Right lobe of liver (tissue), 6 donors: ENCODE data around the gene DLGAP5. TPM values are rescaled to one million over a fixed set of nuclear protein-coding genes. Genes with fewer than 3 reads are reported as not detected.

ENCODE experiments used
- ATAC-seq, 4 donors: fragments of 200-7000 bp; cut with Tn5 transposase; one replicate each; pipeline ENCODE4 v1.9.1; 2020; ENCODE audit warnings: mild to moderate bottlenecking in 4 of 4, moderate library complexity in 4 of 4
- DNase-seq, 3 donors: peaks; one replicate each; pipeline ENCODE4 v3.0.0-alpha.2; 2020
- H3K27ac ChIP-seq, 3 donors: fragments of 200-600 bp; one replicate each; pipeline ENCODE4 v1.8.0; 2022
- H3K27me3 ChIP-seq, 2 donors: fragments of 200-600 bp; one replicate each; pipeline ENCODE4 v1.8.0; 2022
- H3K36me3 ChIP-seq, 4 donors: fragments of 200-600 bp; sonication (generic) in 1 of 4; one replicate each; pipeline versions ENCODE4 v1.5.1 to v1.8.0; 2017 to 2022; ENCODE audit warnings: control low read depth in 1 of 4
- H3K4me1 ChIP-seq, 4 donors: fragments of 200-600 bp; sonication (generic) in 1 of 4; one replicate each; pipeline versions ENCODE4 v1.5.1 to v1.8.0; 2017 to 2022; ENCODE audit warnings: control low read depth in 1 of 4
- H3K4me3 ChIP-seq, 3 donors: fragments of 200-600 bp; one replicate each; pipeline ENCODE4 v1.8.0; 2022
- H3K9me3 ChIP-seq, 4 donors: fragments of 200-600 bp; sonication (generic) in 1 of 4; one replicate each; pipeline versions ENCODE4 v1.5.1 to v1.8.0; 2017 to 2022; ENCODE audit warnings: control low read depth in 1 of 4
- POLR2A ChIP-seq: fragments of 450-650 bp; IDR thresholded peaks from one replicate; pipeline ENCODE4 v1.6.1; 2017; ENCODE audit warnings: antibody characterized with exemption, mild to moderate bottlenecking
- WGBS: methylation state at CpG from one replicate; pipeline ENCODE4 v1.1.6; 2018; ENCODE audit warnings: low coverage, low lambda C conversion rate; ENCODE audit not compliant: insufficient coverage; ENCODE audit errors: missing lambda C conversion rate; 5-methylcytosine and 5-hydroxymethylcytosine counted together
- intact Hi-C, 2 donors: fragments of 100-400 bp; cut with DNase I; formaldehyde crosslinking; loops; one replicate each; pipeline versions ENCODE4 v1.11.2 to v1.14.1; 2022
- total RNA-seq, 6 experiments: library from RNA; depleted of rRNA in 2 of 6; stranded (reverse); fragments of >200 nt in 2 of 6; fragmentation: NEBNext Ultra II Directional in 3 of 6; extraction: Animal tissue kit (Norgen Biotek cat#: 25700) in 3 of 6; gene quantifications; one replicate each; pipeline versions ENCODE4 v1.1.0 to v1.2.4, GENCODE V29; 2016 to 2023
- TF ChIP-seq, protein P1 (sequence below), 4 donors: fragments of 200-600 bp in 3 of 4; fragments of 450-650 bp in 1 of 4; IDR thresholded peaks; one replicate each; pipeline versions ENCODE4 v1.5.1 to v1.8.0; 2016 to 2022; ENCODE audit warnings: antibody characterized with exemption in 4 of 4, mild to moderate bottlenecking in 2 of 4
- donor health status: DM: no; HTN: yes; CAD: no.
- donor health status: DM: no; HTN: no; CAD: no.
- donor health status: DM: no; HTN: no; CAD: no.
- donor health status: DM: no; HTN: yes; CAD: no.
- donor health status: DM: no; HTN: yes; CAD: no.

Gene DLGAP5
- total RNA-seq, 6 experiments from 2014 or later = 0.27 to 1.3 (median 0.86) TPM; not detected in 1

DNA sequence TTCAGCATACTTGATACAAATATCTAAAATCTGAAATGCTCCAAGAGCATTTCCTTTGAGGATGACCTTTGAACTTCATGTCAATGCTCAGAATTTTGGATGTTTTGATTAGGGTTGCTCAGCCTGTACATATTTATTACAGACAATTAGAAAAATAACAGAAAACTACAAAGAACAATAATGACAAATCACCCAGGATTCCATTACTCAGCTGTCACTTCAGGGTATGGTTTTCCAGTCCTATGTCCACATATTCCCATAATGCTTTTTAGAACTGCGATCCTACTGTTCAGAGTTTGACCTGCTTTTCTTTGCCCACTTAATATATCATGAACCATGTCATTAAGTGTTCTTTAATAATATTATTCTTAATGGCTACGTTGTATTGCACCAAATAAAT lies 11.4 kb downstream of the DLGAP5 start:
- WGBS = 92% methylated on average over 2 of the region's 2 CpGs
- ATAC-seq = no peak

DNA sequence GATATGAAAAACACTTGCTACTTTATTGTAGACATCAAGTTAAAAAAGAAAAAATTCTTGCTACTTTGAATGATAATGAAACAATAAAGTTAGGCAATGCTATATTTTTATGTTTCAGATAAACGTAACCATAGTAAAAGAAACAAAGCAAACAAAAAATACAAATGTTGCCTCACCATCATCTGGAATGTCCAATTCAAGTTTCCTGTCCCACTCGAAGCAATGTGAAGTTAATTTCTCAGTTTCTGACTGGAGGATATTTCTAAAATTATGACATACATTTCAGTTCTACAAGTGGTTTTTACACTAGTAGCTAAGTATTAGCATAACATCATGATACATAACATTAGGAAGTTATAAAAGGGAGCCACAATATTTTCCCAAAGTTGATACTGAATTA lies 20.9 kb downstream of the DLGAP5 start:
- H3K27ac ChIP-seq = no peak overlapping the region
- ATAC-seq = no peak

More for the DNA sequence above, 11.4 kb downstream of the DLGAP5 start:
- Histone ChIP-seq H3K4me3 (no peak overlapping the region), H3K27me3 (no peaks in the 10 kb centered on the region), H3K27ac (no peak overlapping the region), H3K4me1 (no peaks in the 10 kb centered on the region), H3K36me3 (no peaks in the 10 kb centered on the region), H3K9me3 (no peaks in the 10 kb centered on the region)
- no peak for DNase-seq
- intact Hi-C loops = no loop called here
- no peak for TF ChIP-seq POLR2A
- TF ChIP-seq, protein P1, sequence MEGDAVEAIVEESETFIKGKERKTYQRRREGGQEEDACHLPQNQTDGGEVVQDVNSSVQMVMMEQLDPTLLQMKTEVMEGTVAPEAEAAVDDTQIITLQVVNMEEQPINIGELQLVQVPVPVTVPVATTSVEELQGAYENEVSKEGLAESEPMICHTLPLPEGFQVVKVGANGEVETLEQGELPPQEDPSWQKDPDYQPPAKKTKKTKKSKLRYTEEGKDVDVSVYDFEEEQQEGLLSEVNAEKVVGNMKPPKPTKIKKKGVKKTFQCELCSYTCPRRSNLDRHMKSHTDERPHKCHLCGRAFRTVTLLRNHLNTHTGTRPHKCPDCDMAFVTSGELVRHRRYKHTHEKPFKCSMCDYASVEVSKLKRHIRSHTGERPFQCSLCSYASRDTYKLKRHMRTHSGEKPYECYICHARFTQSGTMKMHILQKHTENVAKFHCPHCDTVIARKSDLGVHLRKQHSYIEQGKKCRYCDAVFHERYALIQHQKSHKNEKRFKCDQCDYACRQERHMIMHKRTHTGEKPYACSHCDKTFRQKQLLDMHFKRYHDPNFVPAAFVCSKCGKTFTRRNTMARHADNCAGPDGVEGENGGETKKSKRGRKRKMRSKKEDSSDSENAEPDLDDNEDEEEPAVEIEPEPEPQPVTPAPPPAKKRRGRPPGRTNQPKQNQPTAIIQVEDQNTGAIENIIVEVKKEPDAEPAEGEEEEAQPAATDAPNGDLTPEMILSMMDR (IDR thresholded peaks at IDR 0.05) = no peak

DNA sequence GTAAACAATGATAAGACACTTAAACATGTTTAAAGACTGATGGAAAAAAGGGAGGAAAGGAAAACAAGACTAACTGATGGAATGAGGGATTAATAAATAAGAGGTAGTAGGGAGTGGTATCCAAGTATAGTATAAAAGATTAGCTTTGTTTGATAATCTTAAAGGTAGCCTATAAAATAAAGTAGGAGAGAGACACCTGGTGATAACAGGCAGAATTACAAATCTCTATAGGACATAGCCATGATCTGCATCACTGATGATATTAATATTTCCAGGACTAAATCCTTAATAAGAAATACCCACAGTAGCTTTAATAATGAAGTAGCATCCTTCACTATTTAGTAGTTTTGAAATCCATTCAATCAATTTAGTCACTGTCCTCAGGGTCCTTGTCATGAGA lies 30.4 kb downstream of the DLGAP5 start:
- ATAC-seq (peak; percentile 66 to 78 (median 72)), DNase-seq (no peak)
- Histone ChIP-seq H3K27ac (no peak overlapping the region), H3K27me3 (no peaks in the 10 kb centered on the region), H3K4me3 (no peak overlapping the region), H3K9me3 (no peaks in the 10 kb centered on the region), H3K4me1 (no peaks in the 10 kb centered on the region), H3K36me3 (no peaks in the 10 kb centered on the region)
- intact Hi-C loops = no loop called here
- no peak for TF ChIP-seq POLR2A
- TF ChIP-seq, protein P1 (IDR thresholded peaks at IDR 0.05) = peak; percentile 60 to 68 (median 66)

More for the DNA sequence above, 20.9 kb downstream of the DLGAP5 start:
- 71% methylated on average over 2 of the region's 2 CpGs for WGBS
- DNase-seq = no peak
- intact Hi-C loops = no loop called here
- H3K36me3 ChIP-seq = no peaks in the 10 kb centered on the region
- no peaks in the 10 kb centered on the region for H3K9me3 ChIP-seq
- H3K27me3 ChIP-seq = no peaks in the 10 kb centered on the region
- H3K4me3 ChIP-seq = no peak overlapping the region
- no peaks in the 10 kb centered on the region for H3K4me1 ChIP-seq
- TF ChIP-seq POLR2A = no peak

DNA sequence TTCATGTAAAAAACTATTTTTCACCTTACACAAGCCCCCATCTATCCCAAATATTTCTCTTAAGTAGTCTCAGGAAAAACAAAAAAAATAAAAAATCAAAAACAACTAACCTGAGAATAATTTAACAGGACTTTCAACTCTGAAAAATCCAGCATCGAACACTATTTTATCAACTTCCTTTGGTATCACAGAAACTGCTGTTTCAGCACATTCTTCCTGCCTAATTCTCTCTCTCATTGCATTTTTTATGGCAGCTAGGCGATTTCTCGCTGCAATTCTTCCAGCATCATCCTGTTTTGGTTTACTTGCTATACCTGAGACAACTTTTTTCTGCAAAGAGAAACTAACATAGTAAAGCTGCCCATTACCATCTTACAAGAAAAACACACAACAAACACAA lies 33.0 kb downstream of the DLGAP5 start:
- intact Hi-C loops = loop anchor here (5.0 to 10.0 kb wide), 2 partner anchors 64 to 66 kb away; no protein-coding TSS in a partner anchor
- no peak for TF ChIP-seq POLR2A
- TF ChIP-seq, protein P1 (IDR thresholded peaks at IDR 0.05) = no peak

DNA sequence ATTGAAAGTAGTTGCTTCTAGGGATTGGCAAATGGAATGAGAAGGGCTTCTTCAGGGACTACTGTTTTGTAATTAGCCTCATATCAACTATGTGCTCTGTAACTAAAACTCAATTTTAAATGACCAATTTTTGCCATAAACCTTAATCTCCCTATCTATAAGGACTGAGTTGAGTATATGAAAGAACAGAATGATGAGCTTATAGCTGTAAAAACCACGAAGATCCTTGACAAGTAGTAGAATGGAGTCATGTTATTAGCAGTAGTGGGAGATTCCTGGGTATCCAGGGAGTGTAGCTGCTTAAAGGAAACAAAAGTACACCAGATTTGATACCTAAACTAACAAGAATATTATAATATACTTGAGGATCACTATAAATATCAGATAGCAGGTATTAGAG lies 34.3 kb downstream of the DLGAP5 start:
- H3K4me1 ChIP-seq = no peaks in the 10 kb centered on the region
- ATAC-seq (no peak), DNase-seq (no peak)
- H3K27ac ChIP-seq = no peak overlapping the region
- H3K4me3 ChIP-seq = no peak overlapping the region
- WGBS = 75% methylated on average over 1 of the region's 1 CpG
- no peak for TF ChIP-seq POLR2A
- TF ChIP-seq, protein P1 (IDR thresholded peaks at IDR 0.05) = no peak
- H3K27me3 ChIP-seq = no peaks in the 10 kb centered on the region
- H3K9me3 ChIP-seq = no peaks in the 10 kb centered on the region
- intact Hi-C loops = loop anchor here (5.0 to 10.0 kb wide), 2 partner anchors 62 to 65 kb away; no protein-coding TSS in a partner anchor
- H3K36me3 ChIP-seq = no peaks in the 10 kb centered on the region

More for the DNA sequence above, 33.0 kb downstream of the DLGAP5 start:
- no peak for DNase-seq
- Histone ChIP-seq H3K27me3 (no peaks in the 10 kb centered on the region), H3K36me3 (no peaks in the 10 kb centered on the region), H3K4me3 (no peak overlapping the region), H3K4me1 (no peaks in the 10 kb centered on the region), H3K9me3 (no peaks in the 10 kb centered on the region), H3K27ac (no peak overlapping the region)
- 35% methylated on average over 3 of the region's 3 CpGs for WGBS
- ATAC-seq = no peak
